HL-60/S4 treated with retinoic acid at 250 ng/mL for 4 days and 3 days (cell line): Measurements from ENCODE around the gene PARVB.

ENCODE experiments used
- in situ Hi-C: fragments of 300-500 bp; cut with MboI; formaldehyde crosslinking; loops from 2 replicates; pipeline ENCODE4 v1.7.0; 2022; ENCODE audit warnings: low sequenced_read_pairs

PARVB gene

DNA sequence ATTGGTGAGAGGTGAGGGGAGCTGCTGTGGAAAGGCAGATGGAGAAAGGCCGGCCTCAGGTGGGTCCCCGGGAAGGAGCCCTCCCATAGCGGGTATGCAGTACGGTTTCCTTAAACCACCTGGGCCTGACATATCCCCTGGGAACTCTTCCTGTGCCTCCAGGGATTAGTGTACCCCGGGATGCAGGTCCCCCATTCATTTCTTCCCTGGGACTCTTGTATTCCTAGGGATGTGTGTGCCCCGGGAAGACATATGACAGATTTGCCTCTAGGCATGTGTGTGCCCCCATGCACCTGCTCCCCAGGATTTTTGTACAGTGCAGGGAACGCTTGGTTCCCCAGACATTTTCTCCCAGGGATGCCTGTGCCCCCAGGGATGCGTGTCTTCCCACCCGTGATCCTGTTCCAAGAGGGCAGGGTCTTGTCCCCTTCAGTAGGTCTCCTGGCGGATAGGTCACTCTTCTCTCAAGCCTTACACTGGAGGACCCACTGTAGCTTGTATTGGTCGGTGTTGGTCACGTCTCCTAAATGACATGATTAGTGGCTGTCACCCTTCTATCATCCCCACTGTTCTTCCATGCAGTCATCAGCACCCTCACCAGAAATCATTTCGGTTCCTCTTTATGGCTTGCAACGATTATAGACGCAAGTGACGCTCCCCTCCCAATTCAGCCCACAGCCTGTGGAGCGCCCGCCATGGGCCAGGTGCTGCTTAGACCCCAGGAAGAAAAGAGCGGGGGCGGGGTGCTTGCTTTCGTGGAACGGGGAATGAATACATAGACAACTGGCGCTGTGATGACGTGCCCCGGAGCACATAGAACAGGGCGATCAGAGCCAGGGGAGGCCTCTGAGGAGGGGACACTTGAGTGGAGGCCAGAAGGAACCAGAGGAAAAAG, 1.3 kb downstream of the PARVB start:
- in situ Hi-C loops, result no loop called here

DNA sequence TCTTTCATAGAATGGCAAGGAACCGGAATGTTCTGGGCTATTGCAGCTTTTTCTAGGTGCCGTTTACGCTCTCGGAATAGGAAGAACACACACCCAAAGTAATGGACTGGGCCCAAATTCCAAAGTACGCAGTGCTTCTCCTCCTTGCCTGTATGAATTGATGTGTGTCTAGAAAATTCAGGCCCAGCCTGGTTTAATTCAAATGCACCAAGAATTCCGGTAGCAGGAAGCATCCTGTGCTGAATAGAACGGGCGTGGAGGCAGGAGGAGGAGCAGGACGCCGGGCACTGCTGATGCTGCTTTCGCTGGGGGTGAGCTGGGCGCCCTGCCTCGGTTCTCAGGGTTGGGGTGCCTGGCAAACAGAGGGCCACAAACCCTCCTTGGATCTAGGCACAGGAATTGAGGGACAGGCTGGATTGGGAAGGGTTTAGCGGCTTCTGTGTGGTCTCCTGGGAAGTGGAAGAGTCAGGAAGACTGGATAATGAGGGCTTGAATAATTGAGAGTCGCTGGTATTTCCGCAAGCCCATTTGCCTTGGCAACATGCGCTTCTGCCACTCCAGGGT, 2.0 kb downstream of the PARVB start:
- in situ Hi-C loops, result no loop called here

GRCh38 chr22:44026630-44027511, 2.8 kb downstream of the PARVB start:
- in situ Hi-C loops, result no loop called here

GRCh38 chr22:44028091-44028490, 4.0 kb downstream of the PARVB start:
- in situ Hi-C loops, result no loop called here

DNA sequence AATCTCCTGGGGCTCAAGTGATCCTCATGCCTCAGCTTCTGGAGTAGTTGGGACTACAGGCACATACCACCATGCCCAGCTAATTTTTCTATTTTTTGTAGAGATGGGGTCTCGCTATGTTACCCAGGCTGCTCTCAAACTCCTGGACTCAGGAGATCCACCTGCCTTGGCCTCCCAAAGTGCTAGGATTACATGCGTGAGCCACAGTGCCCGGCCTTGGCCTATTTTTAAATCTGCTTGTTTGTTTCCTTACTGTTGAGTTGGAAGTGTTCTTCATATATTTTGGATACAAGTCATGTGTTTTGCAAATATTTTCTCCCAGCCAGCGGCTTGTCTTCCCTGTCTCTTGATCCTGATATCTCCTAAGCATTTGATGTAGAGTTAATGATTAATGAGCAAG, 5.0 kb downstream of the PARVB start:
- in situ Hi-C loops, result no loop called here

DNA sequence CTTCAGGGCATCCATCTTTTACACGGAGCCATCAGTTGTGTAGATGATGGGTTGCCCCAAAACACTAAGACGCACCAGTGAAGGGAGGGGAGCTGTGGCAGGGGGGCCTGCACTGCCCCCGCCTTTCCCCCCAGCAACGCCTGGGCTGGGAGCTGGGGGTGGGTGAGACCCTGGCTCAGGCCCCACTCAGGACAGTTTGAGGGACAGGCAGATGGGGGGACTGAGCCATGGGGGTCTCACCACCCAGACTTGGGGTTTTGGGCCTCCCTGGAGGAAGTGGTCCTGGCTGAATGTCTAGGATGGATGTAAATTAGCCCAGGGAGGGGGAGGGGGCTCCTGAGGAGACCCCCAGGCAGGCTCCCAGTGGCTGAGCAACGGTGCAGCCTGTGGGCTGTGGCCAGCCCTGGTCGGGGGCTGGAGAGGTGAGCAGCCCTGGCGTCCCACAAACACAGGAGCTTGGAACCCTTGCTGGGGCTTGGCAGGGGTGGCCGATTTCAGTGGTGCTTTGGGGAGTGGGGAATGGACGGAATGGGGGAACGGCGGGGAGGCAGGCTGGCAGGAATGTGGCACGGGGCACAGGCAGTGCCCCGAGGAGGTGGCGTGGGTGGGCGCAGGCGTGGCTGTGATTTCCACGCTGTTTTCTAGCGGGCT, 6.1 kb downstream of the PARVB start:
- in situ Hi-C loops, result no loop called here

GRCh38 chr22:44030702-44031082, 6.6 kb downstream of the PARVB start:
- in situ Hi-C loops, result no loop called here

GRCh38 chr22:44031158-44031952, 7.3 kb downstream of the PARVB start:
- in situ Hi-C loops, result no loop called here

GRCh38 chr22:44032126-44032730, 8.1 kb downstream of the PARVB start:
- in situ Hi-C loops, result no loop called here

DNA sequence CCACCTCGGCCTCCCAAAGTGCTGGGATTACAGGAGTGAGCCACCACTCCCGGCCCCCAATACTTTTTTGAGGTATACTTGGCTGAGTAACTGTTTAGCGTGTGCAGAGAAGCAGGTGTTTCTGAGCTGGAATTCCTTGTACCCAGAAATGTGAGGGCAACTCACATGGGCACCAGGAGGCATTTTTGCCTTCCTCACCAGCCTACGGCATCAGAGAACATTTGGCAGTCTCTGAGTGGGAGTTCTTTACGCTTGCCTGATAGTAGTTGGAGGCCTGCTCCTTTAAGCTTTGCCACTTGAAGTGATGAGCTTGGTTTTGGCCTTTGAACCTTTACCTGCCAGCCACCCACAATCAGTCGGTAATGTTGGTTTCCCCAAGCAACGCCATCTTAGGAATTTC, 9.2 kb downstream of the PARVB start:
- in situ Hi-C loops, result no loop called here

DNA sequence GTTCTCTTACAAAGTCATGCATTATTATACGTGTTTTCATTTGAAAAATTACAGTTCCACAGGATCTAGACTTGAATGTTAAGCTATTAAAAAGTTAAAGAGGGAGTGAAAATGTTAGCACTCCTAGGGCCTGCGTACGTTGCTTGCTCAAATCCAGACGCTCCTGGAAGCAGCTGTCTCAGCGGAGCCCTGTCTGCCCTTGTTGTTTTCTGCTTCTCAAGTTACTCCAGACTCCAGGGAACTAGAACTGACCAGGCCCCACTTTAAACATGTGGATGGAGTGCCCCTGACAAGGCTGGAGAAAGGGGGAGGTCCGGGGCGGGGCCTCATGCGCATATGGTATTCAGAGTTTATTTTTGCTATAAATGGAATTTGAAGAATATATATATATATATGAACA, 9.6 kb downstream of the PARVB start:
- in situ Hi-C loops, result no loop called here

- in situ Hi-C loops, result no loop called here
Measured at GRCh38 chr22:44037519-44038375, 13.6 kb downstream of the PARVB start.

GRCh38 chr22:44039566-44040171, 15.6 kb downstream of the PARVB start:
- in situ Hi-C loops, result no loop called here

DNA sequence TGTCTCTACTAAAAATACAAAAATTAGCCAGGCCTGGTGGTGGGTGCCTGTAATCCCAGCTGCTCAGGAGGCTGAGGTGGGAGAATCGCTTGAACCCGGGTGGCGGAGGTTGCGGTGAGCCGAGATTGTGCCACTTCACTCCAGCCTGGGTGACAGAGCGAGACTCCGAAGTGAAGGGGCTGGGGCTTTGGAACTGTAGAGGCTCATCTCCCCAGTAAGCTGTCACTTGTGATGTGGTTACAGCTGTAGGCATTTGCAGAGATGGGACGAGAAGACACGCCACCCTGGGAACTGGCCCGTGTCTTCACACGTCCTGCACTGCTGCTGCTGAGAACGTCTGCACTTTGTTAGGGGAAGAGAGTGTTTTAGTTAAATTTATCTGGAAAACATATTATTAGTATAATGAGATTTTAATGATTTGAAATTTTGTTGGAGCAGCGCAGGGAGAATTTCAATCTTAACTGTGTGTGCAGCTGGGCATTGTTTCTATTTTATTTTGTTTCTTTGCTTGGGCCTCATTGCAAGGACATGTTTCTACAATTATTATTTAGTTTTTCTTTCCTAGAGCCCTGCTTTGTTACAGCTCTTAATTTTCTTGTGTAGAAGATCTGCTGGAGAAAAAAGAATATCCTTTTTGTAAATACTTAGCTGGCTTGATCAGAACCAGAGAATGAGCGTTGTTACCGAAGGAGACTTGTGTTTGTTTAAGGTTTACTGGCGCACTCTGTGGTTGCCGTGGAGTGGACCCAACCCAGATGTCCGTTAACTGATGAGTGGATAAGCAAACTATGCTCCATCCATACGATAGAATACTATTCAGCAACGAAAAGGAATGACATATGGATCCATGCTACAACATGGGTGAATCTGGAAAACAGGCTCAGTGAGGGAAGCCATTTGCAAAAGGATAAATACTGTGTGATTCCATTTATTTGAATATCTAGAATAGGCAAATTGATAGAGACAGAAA, 18.4 kb downstream of the PARVB start:
- in situ Hi-C loops, result no loop called here

DNA sequence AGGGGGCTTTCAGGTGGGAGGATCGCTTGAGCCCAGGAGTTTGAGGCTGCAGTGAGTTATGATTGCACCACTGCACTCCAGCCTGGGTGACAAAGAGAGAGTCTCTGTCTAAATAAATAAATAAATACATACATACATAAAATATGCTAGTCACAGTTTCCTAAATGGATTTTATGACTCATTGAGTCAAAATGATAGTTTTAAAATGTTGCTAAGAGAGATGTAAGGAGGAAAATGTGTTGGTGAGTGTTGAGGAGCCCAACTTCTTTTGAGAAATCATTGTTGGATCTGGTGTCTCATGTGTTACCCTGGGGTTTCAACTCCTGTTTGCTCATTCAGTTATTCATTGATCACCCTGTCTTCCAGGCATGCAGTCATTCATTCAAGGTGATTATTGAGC, 21.0 kb downstream of the PARVB start:
- in situ Hi-C loops, result no loop called here

DNA sequence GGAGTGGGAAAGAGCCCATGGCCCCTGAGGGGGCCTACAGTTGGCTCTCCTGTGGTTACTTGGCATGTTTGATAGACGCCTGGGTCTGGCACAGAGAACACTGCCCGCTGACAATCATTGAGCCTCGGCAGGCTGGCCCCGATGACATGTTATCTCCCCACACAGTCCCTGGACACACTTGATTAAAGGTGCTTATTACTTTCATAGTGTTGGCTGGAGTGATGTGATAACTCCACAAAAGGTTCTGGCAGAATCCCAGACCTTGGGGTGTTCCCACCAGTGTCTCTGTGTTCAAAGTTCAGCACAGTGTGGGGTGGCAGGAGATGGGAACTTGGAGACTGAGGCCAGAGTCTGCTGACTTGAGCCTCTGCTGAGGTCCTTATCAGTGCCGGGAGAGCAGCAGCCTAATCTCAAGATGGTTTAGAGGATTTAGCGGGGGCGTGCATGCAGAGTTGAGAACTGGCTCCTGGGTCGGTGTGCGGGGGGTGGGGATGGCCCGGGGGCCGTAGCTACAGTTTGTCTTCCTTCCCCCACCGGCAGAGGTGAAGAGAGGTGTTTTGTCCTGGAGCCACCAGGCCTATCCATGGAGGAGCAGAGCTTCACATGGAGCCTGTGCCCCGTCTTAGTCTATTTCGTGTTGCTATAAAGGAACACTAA, 22.5 kb downstream of the PARVB start:
- in situ Hi-C loops, result no loop called here

GRCh38 chr22:44047891-44048301, 23.8 kb downstream of the PARVB start:
- in situ Hi-C loops, result no loop called here
